MV-4-11 (cell line): ENCODE results near the gene CYB561D2.

Experiments used
- DNase-seq: peaks from one replicate; lab custom pipeline; 2025; lab: John Stamatoyannopoulos, UW

CYB561D2 gene

GRCh38 chr3:50365080-50365841 lies 14.6 kb downstream of the CYB561D2 start:
- DNase-seq: peak; percentile 73

DNA sequence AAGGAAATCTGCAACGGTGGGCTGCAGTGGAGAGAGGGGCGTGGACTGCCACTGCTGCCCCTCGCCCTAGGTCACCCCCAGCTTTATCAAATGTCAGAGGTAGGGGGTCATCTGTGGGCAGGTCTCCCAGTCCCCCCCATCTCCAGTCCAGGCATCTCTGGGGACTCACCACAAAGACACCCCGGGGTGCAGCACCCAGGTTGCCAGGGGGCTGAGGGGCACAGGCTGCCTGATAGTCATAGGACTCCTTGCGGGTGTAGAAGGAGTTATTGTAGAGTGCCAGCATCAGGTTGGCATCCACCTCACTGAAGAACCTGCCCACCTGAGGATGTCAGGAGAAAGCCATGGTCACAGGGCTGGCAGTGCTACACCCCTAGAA lies 15.2 kb downstream of the CYB561D2 start:
- DNase-seq: no peak

GRCh38 chr3:50369012-50369670 lies 18.5 kb downstream of the CYB561D2 start:
- DNase-seq: no peak

DNA sequence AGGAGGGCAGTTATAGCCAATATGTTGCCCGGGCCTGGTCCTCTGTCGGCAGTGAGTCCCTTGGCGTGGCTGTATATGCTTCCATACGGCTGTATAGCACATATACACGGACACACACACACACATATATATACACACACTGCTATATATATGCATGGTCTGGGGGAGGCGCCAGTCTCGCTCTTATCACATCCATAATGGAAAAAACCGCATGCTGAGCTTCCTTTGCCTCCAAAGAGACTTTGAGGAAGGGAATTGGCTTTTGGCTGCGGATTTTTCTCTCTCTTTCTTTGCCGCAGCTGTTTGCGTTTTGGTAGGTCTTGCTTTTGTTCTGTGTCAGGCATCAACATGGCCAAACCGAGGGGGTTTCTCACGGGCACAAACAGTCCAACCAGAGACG lies 19.9 kb downstream of the CYB561D2 start:
- peak; percentile 68 for DNase-seq

GRCh38 chr3:50371133-50371685 lies 20.5 kb downstream of the CYB561D2 start:
- DNase-seq: peak; percentile 14

GRCh38 chr3:50372349-50372748 lies 21.7 kb downstream of the CYB561D2 start:
- DNase-seq: no peak

DNA sequence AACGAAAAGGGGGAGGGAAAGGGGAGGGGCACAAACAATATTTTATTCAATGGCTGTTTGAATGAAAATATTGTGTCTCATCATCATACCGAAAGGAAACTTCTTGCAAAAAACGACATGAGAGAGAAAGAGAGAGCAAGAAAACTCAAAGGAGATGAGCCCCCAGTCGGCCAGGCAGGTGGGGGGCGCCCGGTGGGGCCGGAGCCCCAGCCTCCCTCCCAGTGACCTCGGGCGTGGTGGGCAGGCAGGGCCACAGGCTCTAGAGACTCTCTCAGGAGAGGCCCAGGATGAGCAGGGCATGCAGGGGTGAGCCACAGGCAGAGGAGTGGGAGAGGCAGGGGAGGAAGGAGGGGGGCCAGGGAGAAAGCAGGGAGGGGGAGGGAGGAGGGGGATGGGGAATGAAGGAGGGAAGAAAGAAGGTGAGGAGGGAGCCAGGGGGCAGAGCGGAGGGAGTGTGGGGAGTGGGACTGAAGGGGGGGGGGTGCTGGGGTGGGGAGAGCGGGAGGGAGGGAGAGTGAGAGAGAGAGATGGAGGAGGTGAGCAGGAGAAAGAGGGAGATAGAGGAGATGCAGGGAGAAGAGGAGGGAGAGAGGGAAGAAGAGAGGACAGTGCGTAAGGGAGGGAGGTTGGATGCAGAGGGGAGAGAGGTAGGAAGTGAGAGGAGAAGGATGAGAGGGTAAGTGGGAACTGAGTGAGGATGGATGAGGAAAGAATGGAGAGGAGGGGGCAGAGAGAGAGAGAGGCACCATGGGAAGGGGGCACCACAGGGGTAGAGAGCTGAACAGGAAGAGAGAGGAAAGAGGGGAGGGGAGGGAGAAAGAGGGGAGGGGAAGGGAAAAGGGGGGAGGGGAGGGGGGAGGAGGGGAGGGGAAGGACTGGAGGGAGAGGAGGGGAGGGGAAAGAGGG lies 22.7 kb downstream of the CYB561D2 start:
- DNase-seq: no peak

DNA sequence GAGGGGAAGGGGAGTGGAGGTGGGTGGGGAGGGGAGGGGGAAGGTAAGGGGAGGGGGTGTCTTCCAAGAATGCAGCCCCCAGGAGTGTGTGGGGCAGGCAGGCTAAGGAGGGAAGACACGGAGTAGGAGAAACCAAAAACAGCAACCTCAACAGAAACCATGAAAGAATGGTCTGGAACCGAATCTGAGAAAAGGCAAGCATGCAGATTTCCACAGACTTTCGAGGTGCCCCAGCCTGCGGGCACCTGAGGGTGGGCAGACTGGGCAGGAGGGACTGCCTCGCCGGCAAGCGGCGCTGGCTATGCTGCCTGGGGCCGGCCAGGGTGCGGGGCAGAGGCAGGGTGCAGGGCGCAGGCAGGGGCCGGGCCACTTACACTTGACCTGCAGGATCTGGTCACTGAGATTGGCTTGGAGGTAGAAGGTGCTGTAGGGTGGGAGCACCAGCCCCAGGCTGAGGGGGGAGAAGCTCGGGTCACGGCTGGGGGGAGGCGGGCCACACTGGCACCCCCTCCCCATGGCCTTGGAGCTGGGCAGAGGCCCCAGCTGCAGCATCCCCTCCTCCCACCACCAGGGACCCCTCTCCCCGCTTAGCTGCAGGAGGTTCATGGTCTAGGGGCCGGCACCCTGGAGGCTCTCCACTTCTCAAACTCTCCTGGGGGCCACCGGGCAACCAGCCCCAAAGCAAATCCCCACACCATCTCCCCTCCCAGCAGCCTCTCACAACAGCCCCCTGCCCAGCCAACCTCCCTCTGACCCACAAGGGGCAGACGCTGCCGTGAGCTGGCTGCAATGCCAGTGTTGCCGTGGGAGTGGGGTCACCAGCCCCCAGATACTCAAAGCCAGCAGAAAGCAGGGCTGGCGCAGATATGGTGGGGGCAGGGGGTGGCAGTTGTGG lies 23.9 kb downstream of the CYB561D2 start:
- no peak for DNase-seq

DNA sequence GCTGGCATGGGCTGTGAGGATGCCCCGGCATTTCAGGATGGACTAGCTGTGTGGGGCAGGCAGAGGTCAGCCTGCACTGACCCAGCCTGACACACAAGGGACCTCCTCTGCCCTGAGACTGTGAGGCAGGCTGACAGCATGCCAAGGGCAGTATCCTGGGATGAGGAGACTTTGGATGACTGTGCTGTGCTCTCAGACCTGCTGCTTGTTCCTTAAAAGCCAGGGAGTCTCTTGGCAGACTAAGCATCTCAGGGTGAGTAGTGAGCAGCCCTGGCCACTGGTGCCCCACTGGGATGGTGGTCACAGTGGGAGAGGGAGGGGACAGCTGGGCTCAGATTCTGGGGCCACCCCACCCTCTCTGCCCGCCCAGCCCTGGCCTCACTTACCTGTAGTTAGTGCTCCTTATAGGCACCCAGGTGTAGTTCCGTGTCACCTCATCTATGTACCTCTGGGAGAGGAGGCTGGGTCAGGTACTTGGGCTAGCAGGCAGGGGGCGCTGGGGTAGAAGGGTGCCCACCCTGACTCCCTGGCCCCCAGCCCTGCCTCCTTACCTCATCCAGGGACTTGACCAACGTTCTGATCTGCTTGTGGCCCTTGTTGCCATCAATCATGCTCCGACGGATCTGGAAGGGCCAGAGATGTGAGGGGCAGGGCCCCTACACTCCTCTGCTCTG lies 24.7 kb downstream of the CYB561D2 start:
- no peak for DNase-seq

- DNase-seq: no peak
These were observed 27.4 kb downstream of the CYB561D2 start for GRCh38 chr3:50378024-50378423.

DNA sequence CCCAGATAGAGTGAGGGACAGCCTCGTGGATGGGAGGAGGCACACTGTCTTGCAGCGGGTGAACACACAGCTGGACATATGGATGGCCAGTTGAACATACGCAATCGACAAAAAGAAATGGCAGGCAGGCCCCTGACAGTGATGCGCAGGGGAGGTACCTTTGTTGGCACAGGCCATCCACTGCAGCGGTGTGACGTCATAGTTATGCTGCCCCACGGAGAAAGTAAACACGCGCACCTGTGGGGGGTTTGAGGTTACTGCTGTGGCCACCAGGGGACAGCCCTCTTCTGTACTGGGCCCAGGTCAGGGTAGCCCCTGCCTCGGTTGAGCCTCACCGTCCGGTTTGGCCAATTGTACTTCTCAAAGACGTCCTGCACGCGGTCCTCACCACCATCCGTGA lies 28.1 kb downstream of the CYB561D2 start:
- no peak for DNase-seq

DNA sequence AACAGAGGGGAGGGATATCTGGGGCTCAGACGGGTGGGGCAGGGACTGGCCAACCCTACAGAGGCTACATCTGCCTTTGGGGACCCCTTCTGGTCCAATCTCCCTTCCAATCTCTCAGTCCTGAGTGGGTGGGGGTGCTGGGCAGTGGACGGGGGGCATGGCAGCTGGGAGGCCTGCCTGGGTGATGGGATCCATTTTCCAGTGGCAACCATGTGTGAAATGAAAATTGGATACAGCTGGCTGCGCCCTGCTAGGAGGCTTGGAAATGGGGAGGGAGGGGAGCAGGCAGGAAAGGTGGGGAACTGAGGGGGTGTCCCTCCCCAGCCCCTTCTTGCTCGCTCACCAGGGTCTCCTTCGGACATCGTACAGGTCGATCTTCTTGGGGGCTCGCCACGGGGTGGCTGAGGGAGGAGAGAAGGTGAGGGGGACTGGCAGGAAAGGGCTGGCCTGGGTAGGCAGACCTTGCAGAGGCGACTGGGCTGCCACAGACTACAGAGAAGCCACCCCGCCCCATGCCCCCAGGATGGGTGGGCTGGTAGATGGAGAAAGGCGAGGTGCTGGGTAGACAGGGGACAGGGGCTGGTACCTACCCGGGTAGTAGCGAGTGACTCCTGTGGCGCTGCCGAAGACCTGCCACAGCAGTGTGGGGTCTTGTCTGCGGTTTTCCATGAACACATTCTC lies 29.9 kb downstream of the CYB561D2 start:
- DNase-seq: no peak

- no peak for DNase-seq
These were observed 30.7 kb downstream of the CYB561D2 start for GRCh38 chr3:50381383-50381782.

GRCh38 chr3:50382722-50383121 lies 32.1 kb downstream of the CYB561D2 start:
- no peak for DNase-seq

DNA sequence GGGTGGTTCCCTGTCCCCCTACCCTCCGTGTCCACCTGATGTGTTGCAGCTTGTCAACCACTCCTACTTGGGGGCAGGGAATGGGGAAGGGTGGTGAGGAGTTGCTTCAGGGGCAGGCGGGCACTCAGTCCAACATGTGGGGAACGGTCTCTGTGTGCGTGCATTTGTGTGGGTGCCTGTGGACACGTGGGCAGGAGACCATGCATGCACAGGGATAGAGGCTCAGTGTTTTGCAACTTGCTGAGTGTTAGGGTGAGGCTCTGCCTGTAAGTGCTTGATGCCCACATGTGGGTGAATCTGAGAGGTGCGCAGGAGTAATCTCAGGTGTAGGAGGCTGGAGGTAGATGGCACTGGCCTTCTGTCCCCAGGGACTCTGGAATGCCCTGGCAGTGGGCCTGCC lies 33.1 kb downstream of the CYB561D2 start:
- no peak for DNase-seq

DNA sequence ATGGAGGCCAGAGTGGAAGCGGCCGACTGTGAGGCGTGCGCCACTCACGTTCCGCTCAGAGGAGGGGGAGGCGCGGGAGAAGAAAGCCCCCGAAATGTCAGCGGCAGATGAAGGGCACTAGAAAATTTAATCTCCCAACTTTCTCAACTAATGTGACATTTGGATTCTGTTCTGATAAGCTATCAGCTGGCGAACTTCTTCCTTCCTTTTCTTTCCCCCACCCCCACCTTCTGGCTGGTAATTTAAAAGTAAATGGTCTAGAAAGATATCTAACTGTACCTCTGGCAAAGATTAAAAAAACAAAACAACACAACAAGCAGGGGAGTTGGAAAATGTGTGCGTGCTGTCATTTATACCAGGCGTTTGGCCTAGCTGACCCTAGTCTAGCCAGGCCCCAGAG lies 35.1 kb downstream of the CYB561D2 start:
- DNase-seq: no peak

GRCh38 chr3:50388016-50388719 lies 37.5 kb downstream of the CYB561D2 start:
- DNase-seq: no peak

GRCh38 chr3:50388720-50389413 lies 38.2 kb downstream of the CYB561D2 start:
- DNase-seq: no peak

GRCh38 chr3:50389414-50389767 lies 38.7 kb downstream of the CYB561D2 start:
- no peak for DNase-seq
